ENCODE data around the gene MAN1A1. TPM values are rescaled to one million over a fixed set of nuclear protein-coding genes. Genes with fewer than 3 reads are reported as not detected.

The MAN1A1 gene
- total RNA-seq, 1 donor from 2014 or later, result 3.0 TPM

GRCh38 chr6:119343167-119343566 is 6.4 kb downstream of the MAN1A1 start:
- no peak overlapping the region for H3K4me3 Mint-ChIP-seq
- no peak for TF ChIP-seq CTCF (conservative IDR thresholded peaks at IDR 0.05)
- DNase-seq (ENCODE audit: low read depth, low spot score), result no peak
- no peaks in the 10 kb centered on the region for H3K9me3 Mint-ChIP-seq
- H3K36me3 Mint-ChIP-seq (ENCODE audit: low read depth), result no peaks in the 10 kb centered on the region
- no peak overlapping the region for H3K27ac Mint-ChIP-seq (ENCODE audit: unreplicated experiment)
- H3K4me1 Mint-ChIP-seq, result peaks cover 4% of the 10 kb centered on the region
- H3K27me3 Mint-ChIP-seq (ENCODE audit: low read depth), result peaks cover 22% of the 10 kb centered on the region

- H3K4me3 Mint-ChIP-seq, result no peak overlapping the region
- H3K36me3 Mint-ChIP-seq (ENCODE audit: low read depth), result no peaks in the 10 kb centered on the region
- H3K9me3 Mint-ChIP-seq, result no peaks in the 10 kb centered on the region
- H3K4me1 Mint-ChIP-seq, result no peaks in the 10 kb centered on the region
- TF ChIP-seq CTCF (conservative IDR thresholded peaks at IDR 0.05), result no peak
- H3K27me3 Mint-ChIP-seq (ENCODE audit: low read depth), result peaks cover 15% of the 10 kb centered on the region
- no peak overlapping the region for H3K27ac Mint-ChIP-seq (ENCODE audit: unreplicated experiment)
- no peak for DNase-seq (ENCODE audit: low read depth, low spot score)
Measured at GRCh38 chr6:119342430-119342829, 7.1 kb downstream of the MAN1A1 start.

GRCh38 chr6:119340796-119341487 is 8.6 kb downstream of the MAN1A1 start:
- no peak for DNase-seq (ENCODE audit: low read depth, low spot score)
- Mint-ChIP-seq H3K4me3 (no peak overlapping the region), H3K27me3 (ENCODE audit: low read depth) (peaks cover under 1% of the 10 kb centered on the region), H3K27ac (ENCODE audit: unreplicated experiment) (no peak overlapping the region), H3K36me3 (ENCODE audit: low read depth) (no peaks in the 10 kb centered on the region), H3K9me3 (no peaks in the 10 kb centered on the region), H3K4me1 (no peaks in the 10 kb centered on the region)
- no peak for TF ChIP-seq CTCF (conservative IDR thresholded peaks at IDR 0.05)

GRCh38 chr6:119339941-119340456 is 9.6 kb downstream of the MAN1A1 start:
- Mint-ChIP-seq H3K4me3 (no peak overlapping the region), H3K36me3 (ENCODE audit: low read depth) (no peaks in the 10 kb centered on the region), H3K27ac (ENCODE audit: unreplicated experiment) (no peak overlapping the region), H3K4me1 (no peaks in the 10 kb centered on the region), H3K27me3 (ENCODE audit: low read depth) (no peaks in the 10 kb centered on the region), H3K9me3 (no peaks in the 10 kb centered on the region)
- DNase-seq (ENCODE audit: low read depth, low spot score), result no peak
- no peak for TF ChIP-seq CTCF (conservative IDR thresholded peaks at IDR 0.05)

DNA sequence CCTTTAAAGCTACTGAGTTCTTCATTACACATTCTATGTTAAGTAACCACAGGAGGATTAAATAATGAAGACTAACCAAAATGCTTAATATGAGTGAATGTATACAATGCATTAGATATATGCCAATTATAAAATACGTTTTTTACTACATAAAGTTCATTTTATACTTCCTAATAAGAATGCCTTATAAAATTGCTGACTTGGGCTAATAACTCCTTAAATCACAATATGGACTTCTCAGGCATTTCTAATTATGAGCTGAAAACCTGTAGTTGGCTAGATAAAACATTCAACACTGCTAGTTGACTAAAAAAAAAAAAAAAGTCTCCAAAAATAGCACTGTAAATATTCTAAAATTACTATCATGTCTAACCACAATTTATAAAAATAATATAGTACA is 11.8 kb downstream of the MAN1A1 start:
- Mint-ChIP-seq H3K27me3 (ENCODE audit: low read depth) (no peaks in the 10 kb centered on the region), H3K36me3 (ENCODE audit: low read depth) (no peaks in the 10 kb centered on the region), H3K4me3 (no peak overlapping the region), H3K27ac (ENCODE audit: unreplicated experiment) (no peak overlapping the region), H3K4me1 (no peaks in the 10 kb centered on the region), H3K9me3 (no peaks in the 10 kb centered on the region)
- no peak for DNase-seq (ENCODE audit: low read depth, low spot score)
- TF ChIP-seq CTCF (conservative IDR thresholded peaks at IDR 0.05), result no peak

Measured in neural crest cell (in vitro differentiated cells).